ENCODE results near the gene ABCA8.

DNA sequence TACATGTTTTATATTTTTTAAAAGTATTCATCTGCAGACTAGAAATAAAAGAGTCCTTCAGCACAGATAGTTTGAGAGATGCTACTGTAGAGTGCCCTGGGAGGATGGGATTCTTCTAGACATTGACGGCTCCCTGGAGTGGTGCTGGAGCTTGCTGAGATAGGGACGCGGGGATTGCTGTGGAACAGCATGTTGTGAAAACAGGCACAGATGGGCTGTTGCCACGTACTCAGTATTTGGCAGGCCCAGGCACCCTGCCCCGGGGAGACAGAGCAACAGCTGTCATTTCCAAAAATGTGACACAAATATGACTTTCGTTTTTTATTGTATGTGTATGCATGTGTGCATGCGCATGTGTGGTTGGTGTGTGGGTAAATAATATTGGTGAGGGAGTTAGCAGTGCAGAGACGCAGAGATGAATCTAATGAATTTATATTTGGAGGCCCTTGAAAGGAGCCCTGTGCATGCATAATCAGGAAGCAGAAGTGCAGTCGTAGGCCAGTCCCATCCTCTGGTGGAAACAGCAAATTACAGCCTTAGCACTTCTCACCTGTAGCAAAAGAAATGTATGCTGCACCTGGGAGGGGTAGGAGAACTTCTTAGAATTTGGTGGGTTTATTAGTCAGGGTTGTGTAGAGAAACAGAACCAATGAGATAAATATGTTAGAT, 6.2 kb upstream of the ABCA8 start:
- TF ChIP-seq TARDBP (IDR thresholded peaks at IDR 0.05) (no peak), ZNF384 (IDR thresholded peaks at IDR 0.05) (no peak)

Data from HEK293T (cell line).